Thymus (tissue), 11 donors: ENCODE measurements around the gene LYRM9. TPM values are rescaled to one million over a fixed set of nuclear protein-coding genes. Genes with fewer than 3 reads are reported as not detected.
"Not testable (repeated sequence)": the region's sequence is repeated elsewhere in the genome, so short reads cannot be mapped to it uniquely, and the experiment has no call there.

Experiments
- DNase-seq, 9 donors: peaks; one replicate each; pipeline ENCODE4 v3.0.0-alpha.2; 2013; ENCODE audit warnings: low spot score in 9 of 9, low read depth in 6 of 9, missing footprints in 1 of 9
- H3K27ac ChIP-seq, 2 donors: one replicate each; pipeline ENCODE4 v1.5.1; 2013; ENCODE audit warnings: control low read depth in 1 of 2, low read depth in 1 of 2, low read length in 1 of 2, mild to moderate bottlenecking in 1 of 2, moderate library complexity in 1 of 2
- H3K27me3 ChIP-seq, 2 donors: one replicate each; pipeline ENCODE4 v1.5.1; 2013; ENCODE audit warnings: low read length in 1 of 2; ENCODE audit not compliant: control insufficient read depth in 2 of 2, insufficient read depth in 1 of 2
- H3K36me3 ChIP-seq, 2 donors: one replicate each; pipeline ENCODE4 v1.5.1; 2013; ENCODE audit warnings: low read length in 1 of 2, mild to moderate bottlenecking in 1 of 2, moderate library complexity in 1 of 2; ENCODE audit not compliant: control insufficient read depth in 2 of 2, insufficient read depth in 2 of 2
- H3K4me1 ChIP-seq, 2 donors: one replicate each; pipeline ENCODE4 v1.5.1; 2013; ENCODE audit warnings: low read length in 2 of 2; ENCODE audit not compliant: control insufficient read depth in 2 of 2, insufficient read depth in 2 of 2
- H3K4me3 ChIP-seq, 2 donors: one replicate each; pipeline ENCODE4 v1.5.1; 2013; ENCODE audit warnings: low read length in 2 of 2, control low read depth in 1 of 2, mild to moderate bottlenecking in 1 of 2
- H3K9me3 ChIP-seq, 2 donors: one replicate each; pipeline ENCODE4 v1.5.1; 2013; ENCODE audit warnings: low read length in 1 of 2, mild to moderate bottlenecking in 1 of 2; ENCODE audit not compliant: control insufficient read depth in 2 of 2, insufficient read depth in 1 of 2
- WGBS: extraction: QIAGEN DNeasy Blood & Tissue Kit; methylation state at CpG from one replicate; pipeline ENCODE4 v1.1.7; 2013; 5-methylcytosine and 5-hydroxymethylcytosine counted together
- polyA plus RNA-seq: library from polyadenylated mRNA; stranded (reverse); fragments of 200-250 nt; gene quantifications from one replicate; pipeline ENCODE4 v1.2.3, GENCODE V29; 2013
- total RNA-seq: library from RNA; stranded (reverse); fragments of 120-200 nt; gene quantifications from one replicate; pipeline ENCODE4 v1.2.4, GENCODE V29; 2013
- donor health status: healthy.

Gene LYRM9
- total and polyA plus RNA-seq, 2 donors, result 3.8 to 27.7 TPM

DNA sequence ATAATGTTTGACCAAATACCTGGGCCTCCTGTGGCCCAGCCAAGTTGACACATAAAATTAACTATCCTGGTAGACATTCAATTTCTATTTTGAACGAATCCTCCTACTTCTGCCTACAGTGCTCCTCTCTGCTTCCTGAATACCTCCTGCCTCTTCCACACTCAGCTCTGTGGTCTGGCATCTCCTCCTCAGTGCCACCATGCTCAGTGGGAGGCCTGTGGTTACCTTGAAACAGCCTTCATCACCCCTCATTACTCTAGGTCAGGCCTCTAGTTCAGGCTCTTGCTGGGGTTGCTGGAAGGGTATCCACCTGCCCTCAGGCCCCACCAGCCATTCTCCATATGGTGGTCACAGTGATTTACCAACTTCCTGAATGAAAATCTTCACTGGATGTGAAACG is 5.1 kb downstream of the LYRM9 start:
- H3K36me3 ChIP-seq, result no peaks in the 10 kb centered on the region
- DNase-seq, result no peak
- no peaks in the 10 kb centered on the region for H3K4me1 ChIP-seq
- H3K27ac ChIP-seq, result no peak overlapping the region
- WGBS, result 47% methylated on average over 2 of the region's 2 CpGs
- peaks cover 0 to 2% of the 10 kb centered on the region in 2 donors for H3K27me3 ChIP-seq
- no peaks in the 10 kb centered on the region for H3K9me3 ChIP-seq
- no peak overlapping the region for H3K4me3 ChIP-seq

DNA sequence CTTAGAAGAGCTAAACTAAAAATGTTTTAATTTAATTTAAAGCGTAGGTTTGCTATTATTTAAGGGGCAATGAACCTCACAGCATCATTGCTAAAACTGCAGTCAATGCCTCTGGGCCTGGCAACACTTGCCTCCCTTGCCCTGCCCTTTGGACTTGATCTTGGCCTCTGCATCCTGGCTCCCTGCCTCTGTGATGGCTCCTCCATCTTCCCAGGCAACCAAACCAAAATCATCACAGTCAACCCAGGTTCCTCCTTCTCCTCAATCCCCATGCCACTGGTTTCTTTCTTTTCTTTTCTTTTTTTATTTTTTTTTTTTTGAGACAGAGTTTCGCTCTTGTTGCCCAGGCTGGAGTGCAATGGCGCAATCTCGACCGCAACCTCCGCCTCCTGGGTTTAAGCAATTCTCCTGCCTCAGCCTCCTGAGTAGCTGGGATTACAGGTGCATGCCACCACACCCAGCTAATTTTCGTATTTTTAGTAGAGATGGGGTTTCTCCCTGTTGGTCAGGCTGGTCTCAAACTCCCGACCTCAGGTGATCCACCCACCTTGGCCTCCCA is 6.7 kb downstream of the LYRM9 start:
- H3K27ac ChIP-seq, H3K4me3 ChIP-seq, H3K4me1 ChIP-seq, H3K36me3 ChIP-seq, H3K9me3 ChIP-seq, DNase-seq, H3K27me3 ChIP-seq: not testable (repeated sequence)
- whole genome bisulfite sequencing, result 95% methylated on average over 8 of the region's 8 CpGs

DNA sequence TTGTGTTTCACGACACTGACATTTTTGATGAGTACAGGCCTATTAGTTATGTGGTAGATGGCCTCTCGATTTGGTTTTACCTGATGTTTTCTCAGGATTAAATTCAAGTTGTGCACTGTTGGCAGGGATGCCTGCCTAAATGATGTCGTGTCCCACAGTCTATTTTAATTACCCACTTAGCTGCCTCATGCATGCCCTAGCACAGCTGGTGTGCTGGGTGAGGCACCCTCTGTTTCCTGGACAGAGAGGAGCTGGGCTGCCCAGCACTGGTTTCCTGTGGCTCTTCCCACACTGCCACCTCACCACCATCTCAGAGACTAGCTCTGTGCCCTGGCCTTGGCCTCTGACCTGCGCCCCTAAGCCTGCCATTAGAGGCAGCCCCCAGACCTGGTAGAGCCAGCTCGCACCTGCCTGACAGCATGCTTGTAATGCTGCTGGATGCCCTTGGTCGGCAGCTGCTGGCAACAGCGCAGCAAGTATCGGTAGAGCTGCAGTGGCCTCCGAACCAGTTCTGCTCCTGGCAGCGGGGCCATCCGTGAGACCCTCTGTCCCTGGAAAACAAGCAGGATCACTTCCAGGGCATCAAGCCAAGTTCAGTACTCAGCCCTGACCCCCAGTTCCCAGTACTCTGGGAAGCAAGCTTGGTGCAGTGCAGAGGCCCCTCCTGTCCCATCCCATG is 10.9 kb downstream of the LYRM9 start:
- Histone ChIP-seq H3K36me3 (peaks cover 0 to 2% of the 10 kb centered on the region in 2 donors), H3K4me3 (no peak overlapping the region), H3K27me3 (no peaks in the 10 kb centered on the region), H3K9me3 (no peaks in the 10 kb centered on the region), H3K4me1 (peaks cover 0 to 3% of the 10 kb centered on the region in 2 donors), H3K27ac (no peak overlapping the region)
- WGBS, result 92% methylated on average over 11 of the region's 11 CpGs
- no peak for DNase-seq

DNA sequence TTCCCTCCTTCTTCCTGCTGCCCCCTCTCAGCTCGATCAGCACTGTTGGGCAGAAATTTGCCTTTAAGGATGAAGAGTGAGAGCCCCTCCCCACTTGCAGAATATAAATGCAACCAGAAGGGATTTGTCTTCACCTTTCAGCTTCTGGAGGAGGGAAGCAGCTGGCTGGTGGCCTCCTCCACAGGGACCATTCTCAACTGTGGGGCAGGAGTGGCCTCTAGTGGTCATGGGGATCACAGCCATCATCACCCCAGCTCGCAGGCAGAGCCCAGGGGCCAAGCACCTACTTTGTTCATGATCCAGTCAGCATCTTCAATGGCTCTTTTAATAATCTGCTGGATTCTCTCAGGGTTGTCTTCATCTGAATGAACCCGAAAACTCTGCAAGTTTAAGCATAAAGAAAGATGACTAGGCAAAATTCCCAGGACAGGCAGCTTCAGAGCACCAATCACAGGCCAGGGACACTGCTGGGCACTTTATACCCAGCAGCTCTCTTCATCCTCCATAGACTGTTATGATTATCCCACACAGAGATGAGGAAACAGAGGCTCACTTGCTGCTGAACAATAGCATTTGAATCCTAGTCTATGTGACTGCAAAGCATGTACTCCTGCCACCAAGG is 13.1 kb downstream of the LYRM9 start:
- WGBS, result 67% methylated on average over 3 of the region's 3 CpGs
- Histone ChIP-seq H3K27ac (no peak overlapping the region), H3K4me1 (peaks cover 0 to 3% of the 10 kb centered on the region in 2 donors), H3K27me3 (no peaks in the 10 kb centered on the region), H3K36me3 (peaks cover 0 to 2% of the 10 kb centered on the region in 2 donors), H3K9me3 (no peaks in the 10 kb centered on the region), H3K4me3 (no peak overlapping the region)
- peak in 6 of 9 donors; percentile 18 to 68 (median 33) for DNase-seq

- DNase-seq, result peak in 5 of 9 donors; percentile 27 to 69 (median 42)
- 82% methylated on average over 13 of the region's 13 CpGs for WGBS
- Histone ChIP-seq H3K27ac (no peak overlapping the region), H3K27me3 (no peaks in the 10 kb centered on the region), H3K36me3 (peaks cover 0 to 2% of the 10 kb centered on the region in 2 donors), H3K4me1 (peaks cover 0 to 3% of the 10 kb centered on the region in 2 donors), H3K9me3 (no peaks in the 10 kb centered on the region), H3K4me3 (no peak overlapping the region)
Observed at GRCh38 chr17:27878776-27879562, 14.2 kb downstream of the LYRM9 start.

DNA sequence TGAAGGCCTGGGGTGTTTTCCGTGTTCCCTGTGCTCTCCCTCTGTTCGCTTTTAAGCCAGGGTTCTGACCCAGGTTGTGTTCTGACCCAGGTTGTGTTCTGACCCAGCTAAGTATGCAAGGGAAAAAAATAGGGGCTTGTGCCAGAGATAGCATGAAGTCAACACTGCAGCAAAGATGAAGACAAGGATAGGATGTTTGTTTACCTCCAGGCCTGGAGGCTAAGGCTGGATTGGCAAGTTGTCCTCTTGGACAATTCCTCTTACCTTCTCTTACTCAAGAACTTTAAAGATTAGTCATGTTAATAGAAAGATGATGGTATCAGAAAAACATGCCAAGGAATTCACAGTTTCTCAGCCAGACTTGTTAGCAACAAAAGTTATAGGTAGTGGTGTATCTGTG is 19.4 kb downstream of the LYRM9 start:
- Histone ChIP-seq H3K9me3 (no peaks in the 10 kb centered on the region), H3K27me3 (no peaks in the 10 kb centered on the region), H3K4me3 (no peak overlapping the region), H3K36me3 (no peaks in the 10 kb centered on the region), H3K27ac (no peak overlapping the region), H3K4me1 (peaks cover 0 to 5% of the 10 kb centered on the region in 2 donors)
- DNase-seq, result no peak
- over 99% methylated on average over 2 of the region's 2 CpGs for WGBS

DNA sequence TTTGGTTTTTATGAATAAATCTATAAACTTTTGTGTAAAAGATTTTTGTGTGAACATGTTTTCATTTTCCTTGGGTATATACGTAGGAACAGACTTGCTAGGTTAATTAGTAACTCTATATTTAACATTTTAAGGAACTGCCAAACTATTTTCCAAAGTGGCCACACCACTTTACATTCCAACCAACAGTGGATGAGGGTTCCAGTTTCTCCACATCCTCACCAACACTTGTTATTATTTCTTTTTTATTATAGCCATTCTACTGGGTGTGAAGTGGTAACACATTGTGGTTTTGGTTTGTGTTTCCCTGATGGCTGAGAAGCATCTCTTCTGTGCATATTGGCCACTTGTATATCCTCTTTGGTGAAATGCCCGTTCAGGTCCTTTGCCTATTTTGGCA is 20.0 kb downstream of the LYRM9 start:
- Histone ChIP-seq H3K9me3 (no peaks in the 10 kb centered on the region), H3K27me3 (no peaks in the 10 kb centered on the region), H3K36me3 (no peaks in the 10 kb centered on the region), H3K4me3 (no peak overlapping the region), H3K4me1 (peaks cover 0 to 5% of the 10 kb centered on the region in 2 donors), H3K27ac (no peak overlapping the region)
- 97% methylated on average over 2 of the region's 2 CpGs for WGBS
- DNase-seq, result no peak

DNA sequence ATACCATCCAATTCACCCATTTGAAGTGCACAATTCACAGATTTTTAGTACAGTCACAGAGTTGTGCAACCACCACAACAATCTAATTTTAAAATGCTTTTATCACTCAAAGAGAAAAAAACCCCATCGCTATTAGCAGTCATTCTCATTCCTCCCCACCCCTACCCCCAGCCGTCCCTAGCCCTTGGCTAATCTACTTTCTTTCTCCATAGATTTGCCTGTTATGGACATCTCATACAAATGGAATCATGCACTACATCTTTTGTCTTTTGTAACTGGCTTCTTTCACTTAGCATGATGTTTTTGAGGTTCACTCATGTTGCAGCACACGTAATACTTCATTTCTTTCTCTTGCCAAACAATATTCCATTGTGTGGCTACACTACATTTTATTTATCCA is 20.4 kb downstream of the LYRM9 start:
- no peaks in the 10 kb centered on the region for H3K36me3 ChIP-seq
- H3K4me3 ChIP-seq, result no peak overlapping the region
- no peak overlapping the region for H3K27ac ChIP-seq
- H3K9me3 ChIP-seq, result no peaks in the 10 kb centered on the region
- peaks cover 0 to 5% of the 10 kb centered on the region in 2 donors for H3K4me1 ChIP-seq
- DNase-seq, result no peak
- H3K27me3 ChIP-seq, result no peaks in the 10 kb centered on the region
- WGBS, result 96% methylated on average over 3 of the region's 3 CpGs

DNA sequence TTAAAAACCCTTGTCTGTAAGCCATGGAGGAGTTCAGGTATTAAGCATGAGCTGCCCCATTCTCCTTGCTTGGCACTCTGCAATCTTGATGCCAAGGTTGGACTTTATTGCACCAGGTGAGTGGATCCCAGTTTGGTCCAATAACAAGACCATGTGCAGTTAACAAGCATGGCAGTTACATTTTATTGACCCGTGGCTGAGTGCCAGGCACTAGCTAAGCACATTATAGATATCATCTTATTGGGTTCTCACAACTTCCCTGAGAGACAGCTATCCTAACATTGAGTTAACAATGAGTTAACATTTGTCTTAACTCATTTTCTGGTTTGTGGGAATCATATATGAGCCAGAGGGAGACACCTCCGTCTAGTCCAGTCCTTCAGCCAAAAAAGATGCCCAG is 21.8 kb downstream of the LYRM9 start:
- Histone ChIP-seq H3K27me3 (no peaks in the 10 kb centered on the region), H3K27ac (no peak overlapping the region), H3K4me1 (peaks cover 0 to 5% of the 10 kb centered on the region in 2 donors), H3K36me3 (no peaks in the 10 kb centered on the region), H3K4me3 (no peak overlapping the region), H3K9me3 (no peaks in the 10 kb centered on the region)
- DNase-seq, result no peak
- WGBS, result 89% methylated on average over 2 of the region's 2 CpGs
